Activated naive CD8-positive, alpha-beta T cell treated with anti-CD3 and anti-CD28 coated beads, Interleukin-2, amount 10 ng/mL, durations not matched to agents 7 days and 5 days (primary cell): Measurements from ENCODE around the gene PBX2. TPM values are rescaled to one million over a fixed set of nuclear protein-coding genes. Genes with fewer than 3 reads are reported as not detected.

ENCODE experiments used
- ATAC-seq: fragments of 150-1000 bp; cut with Tn5 transposase; one replicate; pipeline ENCODE4 v1.10.0; 2021; ENCODE audit warnings: low read depth, moderate library complexity
- POLR2A ChIA-PET: fragments of 350-600 bp; sonication (Branson Sonifier 250); formaldehyde crosslinking; loops from one replicate; lab custom pipeline; 2021; ENCODE audit warnings: antibody characterized with exemption; lab: Charles Lee
- DNase-seq: peaks from one replicate; pipeline ENCODE4 v3.0.0; 2021
- H3K27ac Mint-ChIP-seq: one replicate; pipeline ENCODE4 v1.8.0; 2022; ENCODE audit warnings: mild to moderate bottlenecking, mixed read lengths
- H3K27me3 Mint-ChIP-seq: one replicate; pipeline ENCODE4 v1.8.0; 2022; ENCODE audit warnings: mild to moderate bottlenecking, moderate library complexity, mixed read lengths
- H3K36me3 Mint-ChIP-seq: one replicate; pipeline ENCODE4 v1.8.0; 2021; ENCODE audit warnings: mild to moderate bottlenecking, mixed read lengths
- H3K4me1 Mint-ChIP-seq: one replicate; pipeline ENCODE4 v1.8.0; 2021; ENCODE audit warnings: mixed read lengths
- H3K4me3 Mint-ChIP-seq: one replicate; pipeline ENCODE4 v1.8.0; 2022; ENCODE audit warnings: mild to moderate bottlenecking, moderate library complexity, mixed read lengths
- H3K9me3 Mint-ChIP-seq: one replicate; pipeline ENCODE4 v1.8.0; 2021; ENCODE audit warnings: mixed read lengths
- total RNA-seq, 2 experiments: library from RNA; stranded (reverse); gene quantifications; one replicate each; pipeline ENCODE4 v1.2.3, GENCODE V29; 2021

PBX2 gene
- total RNA-seq, 2 experiments from 2014 or later = 107 to 112 TPM

GRCh38 chr6:32181148-32181702 is 8.8 kb downstream of the PBX2 start:
- no peak for ATAC-seq
- DNase-seq = no peak
- POLR2A ChIA-PET = interaction anchor here (1.3 to 5.3 kb wide), 2 partner anchors 10 to 14 kb away, joined by 3 to 61 read pairs; partner anchors contain the start of genes GPSM3 and PBX2
- H3K4me1 Mint-ChIP-seq = peaks cover 35% of the 10 kb centered on the region
- no peak overlapping the region for H3K27ac Mint-ChIP-seq
- H3K9me3 Mint-ChIP-seq = no peaks in the 10 kb centered on the region
- H3K36me3 Mint-ChIP-seq = peaks cover 22% of the 10 kb centered on the region
- H3K4me3 Mint-ChIP-seq = no peak overlapping the region
- H3K27me3 Mint-ChIP-seq = no peaks in the 10 kb centered on the region

GRCh38 chr6:32179766-32180405 is 10.1 kb downstream of the PBX2 start:
- peak overlapping the region; percentile 52 for H3K27ac Mint-ChIP-seq
- no peaks in the 10 kb centered on the region for H3K9me3 Mint-ChIP-seq
- H3K27me3 Mint-ChIP-seq = no peaks in the 10 kb centered on the region
- H3K4me1 Mint-ChIP-seq = peaks cover 37% of the 10 kb centered on the region
- ATAC-seq (no peak), DNase-seq (no peak)
- H3K4me3 Mint-ChIP-seq = peak overlapping the region; percentile 97
- H3K36me3 Mint-ChIP-seq = peaks cover 15% of the 10 kb centered on the region
- POLR2A ChIA-PET = interaction anchor here (1.5 to 5.3 kb wide), 2 partner anchors 7 to 11 kb away, joined by 3 to 61 read pairs; partner anchors contain the start of genes GPSM3 and PBX2

GRCh38 chr6:32178547-32179440 is 11.2 kb downstream of the PBX2 start:
- Mint-ChIP-seq H3K4me1 (peaks cover 44% of the 10 kb centered on the region), H3K36me3 (peaks cover 18% of the 10 kb centered on the region), H3K27ac (peak overlapping the region; percentile 98), H3K27me3 (no peaks in the 10 kb centered on the region), H3K9me3 (no peaks in the 10 kb centered on the region), H3K4me3 (peak overlapping the region; percentile 97)
- ATAC-seq (no peak), DNase-seq (no peak)
- POLR2A ChIA-PET = interaction anchor here (0.6 to 5.3 kb wide), 6 partner anchors 8 to 793 kb away, joined by 3 to 61 read pairs (median 3); partner anchors contain the start of genes GPSM3 and PBX2

- Mint-ChIP-seq H3K4me3 (peak within 1 kb of the TSS; percentile 97), H3K9me3 (no peaks in the 10 kb centered on the region)
- DNase-seq = peak; percentile 82
Observed at GRCh38 chr6:32177788-32178546, 12.0 kb downstream of the PBX2 start, which contains the start of gene RNF5. RNF5 (plus strand) TSS chr6:32178405; CDS start chr6:32178512, 107 bp downstream.

GRCh38 chr6:32177183-32177787 is 12.7 kb downstream of the PBX2 start:
- peak; percentile 1 for ATAC-seq
- DNase-seq = no peak
- POLR2A ChIA-PET = interaction anchor here (1.2 to 2.6 kb wide), 7 partner anchors 13 to 206 kb away, joined by 3 to 20 read pairs (median 7); partner anchors contain the start of genes ATF6B, DXO, FKBPL and GPSM3

More at GRCh38 chr6:32177788-32178546, 12.0 kb downstream of the PBX2 start, which contains the start of gene RNF5:
- Mint-ChIP-seq H3K36me3 (peaks cover 18% of the 10 kb centered on the region), H3K27ac (peak within 1 kb of the TSS; percentile 98), H3K27me3 (no peaks in the 10 kb centered on the region), H3K4me1 (peaks cover 52% of the 10 kb centered on the region)
- ATAC-seq = peak; percentile 89
- POLR2A ChIA-PET = interaction anchor here (1.2 to 5.3 kb wide), 9 partner anchors 9 to 206 kb away, joined by 3 to 61 read pairs (median 7); partner anchors contain the start of genes ATF6B, DXO, FKBPL and GPSM3

GRCh38 chr6:32176476-32177182 is 13.4 kb downstream of the PBX2 start:
- Mint-ChIP-seq H3K9me3 (no peaks in the 10 kb centered on the region), H3K4me1 (peaks cover 54% of the 10 kb centered on the region), H3K36me3 (peaks cover 18% of the 10 kb centered on the region), H3K4me3 (peak overlapping the region; percentile 97), H3K27ac (peak overlapping the region; percentile 98), H3K27me3 (no peaks in the 10 kb centered on the region)
- ATAC-seq (no peak), DNase-seq (no peak)
- POLR2A ChIA-PET = interaction anchor here (0.8 to 2.6 kb wide), 7 partner anchors 14 to 205 kb away, joined by 3 to 20 read pairs (median 7); partner anchors contain the start of genes ATF6B, DXO, FKBPL and GPSM3

More at GRCh38 chr6:32177183-32177787, 12.7 kb downstream of the PBX2 start:
- no peaks in the 10 kb centered on the region for H3K9me3 Mint-ChIP-seq
- H3K4me1 Mint-ChIP-seq = peaks cover 54% of the 10 kb centered on the region
- H3K27ac Mint-ChIP-seq = peak overlapping the region; percentile 98
- peaks cover 18% of the 10 kb centered on the region for H3K36me3 Mint-ChIP-seq
- peak overlapping the region; percentile 97 for H3K4me3 Mint-ChIP-seq
- no peaks in the 10 kb centered on the region for H3K27me3 Mint-ChIP-seq

GRCh38 chr6:32175711-32176475 is 14.1 kb downstream of the PBX2 start, which contains the start of gene AGPAT1:
AGPAT1 (minus strand) TSS chr6:32176084; CDS start chr6:32171496, 4,588 bp downstream.
- DNase-seq (peak; percentile 92), ATAC-seq (peak; percentile 39)
- H3K27ac Mint-ChIP-seq = peak within 1 kb of the TSS; percentile 98
- peaks cover 54% of the 10 kb centered on the region for H3K4me1 Mint-ChIP-seq
- POLR2A ChIA-PET = interaction anchor here (0.8 to 2.6 kb wide), 6 partner anchors 15 to 204 kb away, joined by 3 to 20 read pairs (median 10); partner anchors contain the start of genes ATF6B, DXO, FKBPL and GPSM3
- no peaks in the 10 kb centered on the region for H3K9me3 Mint-ChIP-seq
- H3K4me3 Mint-ChIP-seq = peak within 1 kb of the TSS; percentile 97
- H3K27me3 Mint-ChIP-seq = no peaks in the 10 kb centered on the region
- peaks cover 21% of the 10 kb centered on the region for H3K36me3 Mint-ChIP-seq

GRCh38 chr6:32175322-32175710 is 14.7 kb downstream of the PBX2 start:
- Mint-ChIP-seq H3K4me3 (peak overlapping the region; percentile 97), H3K27ac (peak overlapping the region; percentile 83), H3K27me3 (no peaks in the 10 kb centered on the region), H3K36me3 (peaks cover 17% of the 10 kb centered on the region), H3K9me3 (no peaks in the 10 kb centered on the region), H3K4me1 (peaks cover 50% of the 10 kb centered on the region)
- DNase-seq = no peak
- no peak for ATAC-seq
- POLR2A ChIA-PET = no interaction called here

- H3K4me3 Mint-ChIP-seq = peak overlapping the region; percentile 97
- no peak for DNase-seq
- H3K36me3 Mint-ChIP-seq = peaks cover 18% of the 10 kb centered on the region
- no peak overlapping the region for H3K27ac Mint-ChIP-seq
- no peaks in the 10 kb centered on the region for H3K27me3 Mint-ChIP-seq
- peaks cover 46% of the 10 kb centered on the region for H3K4me1 Mint-ChIP-seq
- no peaks in the 10 kb centered on the region for H3K9me3 Mint-ChIP-seq
- POLR2A ChIA-PET = interaction anchor here (1.0 to 2.6 kb wide), 2 partner anchors 17 to 21 kb away, joined by 3 to 6 read pairs; no protein-coding TSS in a partner anchor
- ATAC-seq = no peak
Observed at GRCh38 chr6:32174416-32174815, 15.6 kb downstream of the PBX2 start.

- peak overlapping the region; percentile 26 for H3K4me3 Mint-ChIP-seq
- H3K27ac Mint-ChIP-seq = peak overlapping the region; percentile 49
- no peaks in the 10 kb centered on the region for H3K27me3 Mint-ChIP-seq
- H3K4me1 Mint-ChIP-seq = peaks cover 37% of the 10 kb centered on the region
- H3K9me3 Mint-ChIP-seq = no peaks in the 10 kb centered on the region
- DNase-seq (no peak), ATAC-seq (no peak)
- POLR2A ChIA-PET = interaction anchor here (1.0 to 2.6 kb wide), 2 partner anchors 18 to 22 kb away, joined by 3 to 6 read pairs; no protein-coding TSS in a partner anchor
- peaks cover 14% of the 10 kb centered on the region for H3K36me3 Mint-ChIP-seq
Observed at GRCh38 chr6:32173051-32173727, 16.8 kb downstream of the PBX2 start.
